Eye (tissue), 1 donor: Measurements from ENCODE around the gene SLC8A1.

Experiments
- DNase-seq: peaks from one replicate; pipeline ENCODE4 v3.0.0-alpha.2; 2015

The SLC8A1 gene

DNA sequence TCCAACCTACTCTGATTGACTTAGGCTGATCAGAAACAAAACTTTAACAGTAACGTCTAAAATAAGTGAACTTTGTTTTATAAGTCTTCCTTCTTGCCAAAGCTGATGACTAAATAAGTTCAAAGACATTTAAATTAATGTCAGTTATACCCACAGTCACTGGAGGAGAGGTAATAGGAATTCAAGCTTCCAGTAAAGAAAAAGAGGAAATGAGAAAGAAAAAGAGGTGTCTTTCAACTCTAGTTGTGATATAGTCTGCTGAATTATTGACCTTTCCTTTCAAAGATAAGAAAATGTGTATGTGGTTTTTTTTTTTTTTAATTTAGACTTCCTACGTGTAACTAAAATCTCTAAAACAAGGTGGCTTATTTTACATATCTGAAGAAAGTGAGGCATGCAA lies 191.5 kb downstream of the SLC8A1 start:
- DNase-seq, result no peak

DNA sequence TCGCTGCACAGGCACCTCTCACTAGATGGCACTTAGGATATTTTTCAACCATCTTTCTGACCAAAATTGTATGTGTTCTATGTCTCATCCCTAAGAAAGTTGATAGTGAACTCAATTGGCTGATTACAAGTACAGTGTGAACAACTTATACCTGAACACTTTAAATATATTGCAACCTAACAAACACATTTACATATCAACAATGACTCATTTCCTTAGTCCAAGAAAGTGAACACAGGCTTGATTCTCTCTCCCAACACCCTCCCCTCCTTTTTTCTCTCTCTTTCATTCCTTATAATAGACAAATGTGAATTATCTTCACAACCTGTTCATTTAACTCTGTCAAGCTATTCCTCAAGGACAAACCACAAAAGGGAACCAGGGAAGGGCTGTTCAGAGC lies 192.0 kb downstream of the SLC8A1 start:
- DNase-seq, result no peak

DNA sequence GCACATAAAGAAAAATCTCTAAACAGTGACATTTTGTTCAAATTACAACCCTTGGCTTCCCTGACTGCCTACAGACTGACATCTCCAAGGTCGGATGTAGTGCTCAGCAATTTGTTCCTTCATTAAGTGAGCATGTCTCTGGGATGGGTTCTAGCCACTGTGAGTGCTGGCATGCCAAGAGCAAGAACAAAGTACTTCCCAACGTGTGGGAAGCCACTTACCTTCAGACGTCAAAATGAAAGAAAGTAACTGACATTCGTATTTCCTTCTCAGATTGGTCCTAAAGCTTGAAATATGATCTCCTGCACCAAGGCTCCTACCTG lies 193.8 kb downstream of the SLC8A1 start:
- no peak for DNase-seq

DNA sequence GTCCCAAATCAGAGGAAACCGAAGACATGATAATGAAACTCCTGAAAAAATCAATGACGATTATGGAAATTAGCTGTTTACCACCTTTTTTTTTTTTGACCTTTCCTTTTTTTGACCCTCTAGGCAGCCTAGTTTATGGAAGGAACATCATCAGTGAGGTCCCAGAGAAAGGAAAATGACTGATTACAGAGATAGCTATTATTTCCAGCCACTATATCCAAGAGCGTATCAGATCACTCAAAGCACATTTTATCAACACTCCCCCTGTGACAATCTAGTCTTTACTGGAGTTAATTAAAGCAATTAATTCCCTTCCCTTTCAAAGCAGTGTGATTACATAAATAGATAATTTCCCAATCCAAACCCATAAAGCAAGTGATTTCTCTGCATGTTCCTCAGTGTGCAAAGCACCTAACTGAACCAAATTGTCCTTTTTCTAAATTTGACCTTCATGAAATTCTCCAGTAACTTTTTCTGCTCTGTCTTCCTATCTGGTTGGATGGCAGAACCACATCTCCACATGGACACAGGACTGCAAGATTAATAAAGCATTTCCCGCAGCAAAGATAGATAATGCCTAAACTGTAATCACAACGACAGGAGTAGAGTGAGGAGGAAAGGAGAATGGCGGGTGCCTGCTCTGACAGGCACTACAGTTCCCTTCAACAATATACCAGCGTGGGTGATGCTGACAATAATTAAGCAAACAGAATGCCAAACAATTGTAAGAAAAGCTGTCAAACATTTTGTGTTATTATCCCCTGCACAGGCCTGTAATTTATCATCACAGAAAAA lies 194.4 kb downstream of the SLC8A1 start:
- no peak for DNase-seq

DNA sequence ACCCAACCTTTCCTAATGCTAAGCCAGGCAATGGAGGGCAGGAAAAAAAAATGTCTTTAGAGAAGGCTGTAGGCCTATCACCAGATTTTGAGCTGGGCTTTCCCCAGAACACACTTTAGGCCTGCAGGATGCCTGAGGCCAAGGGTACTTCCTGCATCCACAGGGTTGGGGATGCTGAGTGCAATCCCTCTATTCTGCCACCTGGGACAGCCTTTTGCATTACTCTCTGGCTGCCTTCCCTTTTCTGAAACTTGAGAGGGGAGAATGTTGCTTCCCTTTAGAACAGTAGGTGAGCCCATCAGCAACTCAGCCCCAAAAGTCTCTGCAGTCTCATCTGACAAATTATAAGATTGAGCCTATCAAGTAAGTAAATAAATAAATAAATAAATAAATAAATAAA lies 195.2 kb downstream of the SLC8A1 start:
- DNase-seq, result no peak

DNA sequence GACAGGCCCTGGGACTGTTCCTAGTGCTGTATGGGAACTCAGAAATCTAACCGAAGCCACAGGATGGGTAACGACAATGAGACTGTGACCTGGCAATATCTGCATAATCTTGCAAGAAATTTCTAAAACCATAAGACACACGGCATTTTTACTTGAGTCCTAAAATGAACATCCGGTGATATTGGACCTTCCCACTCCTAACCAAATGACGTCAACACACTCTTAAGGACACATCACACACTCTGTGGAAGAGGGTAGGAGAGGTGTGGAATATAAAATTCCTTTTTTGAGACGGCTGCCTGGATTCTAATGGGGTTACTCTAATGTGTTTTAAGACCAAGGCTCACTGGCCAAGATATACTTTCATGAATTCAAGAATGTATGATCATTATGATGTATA lies 195.9 kb downstream of the SLC8A1 start:
- no peak for DNase-seq

DNA sequence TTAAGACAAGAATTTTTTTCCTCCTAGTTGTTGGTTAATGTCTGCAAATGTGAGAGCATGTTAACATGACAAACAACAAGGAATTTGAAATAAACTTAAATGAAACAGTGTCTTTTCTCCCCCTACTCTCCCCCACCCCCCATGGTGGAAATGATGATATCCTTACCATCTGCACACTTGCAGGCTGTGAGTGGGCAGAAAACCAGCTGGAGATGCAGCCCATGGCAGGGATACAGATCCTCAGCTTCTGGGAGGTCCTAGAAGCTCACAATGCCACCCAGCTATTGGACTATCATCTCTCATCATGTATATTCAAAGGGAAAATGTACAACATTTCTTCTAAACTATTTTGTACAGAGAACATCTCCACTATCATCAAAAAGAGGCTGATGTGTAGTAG lies 196.8 kb downstream of the SLC8A1 start:
- no peak for DNase-seq

DNA sequence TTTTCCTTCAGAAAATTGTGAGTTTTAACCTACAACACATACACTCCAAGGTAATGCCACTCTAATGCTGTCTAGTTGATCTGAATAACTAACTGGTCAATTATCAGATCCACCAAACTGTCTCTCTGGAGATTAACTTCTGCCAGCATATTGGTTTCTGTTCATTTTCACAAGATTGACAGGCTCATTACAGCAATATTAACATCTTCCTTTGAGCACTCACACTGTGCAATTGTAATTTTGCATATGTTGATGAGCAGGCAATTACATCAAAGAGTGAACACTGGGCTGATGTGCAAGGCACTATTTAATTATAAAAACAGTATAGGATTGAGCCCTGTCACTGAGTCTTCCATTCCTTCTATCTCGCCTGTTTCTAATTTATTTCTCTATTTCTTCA lies 197.3 kb downstream of the SLC8A1 start:
- DNase-seq, result no peak

DNA sequence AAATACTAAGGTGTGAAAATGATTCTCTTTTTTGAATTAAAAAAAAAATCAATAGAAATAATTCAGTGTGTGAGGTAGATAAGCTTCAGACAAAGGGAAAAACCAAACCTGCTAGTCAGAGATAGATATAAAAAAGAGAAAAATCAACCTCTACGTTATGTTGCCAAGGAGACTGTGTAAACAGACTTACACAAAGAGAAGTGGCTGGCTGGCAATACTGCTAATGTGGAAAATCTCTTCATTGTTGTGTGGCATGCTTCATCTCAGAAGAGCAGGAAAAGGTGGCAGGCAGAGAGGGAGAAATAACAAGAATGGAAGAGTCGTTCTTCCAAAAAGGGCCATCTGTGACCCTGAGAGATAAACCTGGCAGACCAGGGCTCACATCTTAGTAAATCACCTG lies 200.8 kb downstream of the SLC8A1 start:
- peak; percentile 57 for DNase-seq

DNA sequence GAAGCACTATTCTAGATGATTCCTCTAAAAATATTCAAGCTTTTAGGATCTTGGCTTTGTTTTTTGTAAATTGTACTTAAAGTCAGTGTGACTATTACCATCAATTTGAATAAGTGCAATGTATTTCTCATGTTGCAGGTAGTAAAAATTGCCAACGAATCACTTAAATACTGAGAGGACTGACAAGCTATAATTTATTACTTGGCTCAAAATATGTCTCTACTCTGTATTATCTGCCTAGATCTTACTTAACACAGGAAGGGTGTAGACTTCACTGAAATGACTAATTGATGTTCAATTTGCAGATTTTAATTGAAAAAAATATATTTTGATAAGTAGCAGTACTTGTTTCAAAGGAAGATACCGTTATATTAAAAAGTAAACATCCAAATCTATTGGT lies 202.3 kb downstream of the SLC8A1 start:
- no peak for DNase-seq

DNA sequence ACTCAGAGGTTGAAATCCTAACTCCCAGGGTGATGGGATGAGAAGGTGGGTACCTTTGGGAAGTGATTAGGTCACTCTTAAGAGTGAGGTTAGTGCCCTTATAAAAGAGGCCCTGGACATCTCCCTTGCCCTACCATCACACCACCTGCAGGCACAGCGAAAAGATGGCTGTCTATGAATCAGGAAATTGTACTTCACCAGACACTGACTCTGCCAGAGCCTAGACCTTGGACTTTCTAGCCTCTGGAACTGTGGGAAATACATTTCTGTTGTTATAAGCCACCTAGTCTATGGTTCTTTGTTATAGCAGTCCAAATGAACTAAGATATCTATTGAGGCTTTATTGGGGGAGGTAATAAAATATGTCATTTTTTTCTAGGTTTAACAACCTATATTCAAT lies 203.6 kb downstream of the SLC8A1 start:
- DNase-seq, result no peak

DNA sequence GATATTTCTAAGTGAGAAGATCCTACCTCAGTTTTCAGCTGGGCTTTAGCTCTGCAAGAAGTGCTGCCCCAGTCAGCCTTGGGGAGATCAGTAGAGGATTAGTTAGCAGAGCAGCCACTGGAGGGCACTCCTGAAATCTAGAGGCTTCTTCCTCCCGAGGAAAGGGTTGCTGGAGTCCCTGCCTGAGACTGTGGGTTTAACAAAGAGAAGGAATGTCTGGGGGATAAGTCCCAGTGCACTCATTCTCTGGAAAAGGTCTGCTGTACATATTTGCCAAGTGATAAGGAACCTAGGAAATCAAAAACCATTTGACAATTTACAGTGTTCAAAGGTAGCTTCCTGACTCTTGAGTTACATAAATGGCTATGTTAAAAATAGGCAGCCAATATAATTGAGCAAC lies 207.2 kb downstream of the SLC8A1 start:
- DNase-seq, result peak; percentile 50

DNA sequence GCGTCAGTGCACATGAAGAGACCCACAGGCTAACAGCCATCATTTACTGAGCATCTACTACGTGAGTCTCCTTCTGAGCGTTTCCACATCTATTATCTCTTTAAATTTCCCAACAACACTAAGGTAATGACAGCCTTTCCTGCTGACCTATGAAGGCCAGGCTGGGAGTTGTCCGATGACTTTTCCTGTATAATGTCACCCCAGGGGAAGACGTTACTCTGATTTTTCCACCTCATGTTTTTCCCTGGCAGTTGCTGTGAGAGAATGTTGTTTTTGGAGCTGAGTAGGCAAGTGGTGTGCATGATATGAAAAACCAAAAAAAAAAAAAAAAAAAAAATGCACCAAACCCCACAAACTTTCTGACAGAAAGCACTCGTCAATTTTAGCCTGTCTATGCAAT lies 207.6 kb downstream of the SLC8A1 start:
- no peak for DNase-seq

DNA sequence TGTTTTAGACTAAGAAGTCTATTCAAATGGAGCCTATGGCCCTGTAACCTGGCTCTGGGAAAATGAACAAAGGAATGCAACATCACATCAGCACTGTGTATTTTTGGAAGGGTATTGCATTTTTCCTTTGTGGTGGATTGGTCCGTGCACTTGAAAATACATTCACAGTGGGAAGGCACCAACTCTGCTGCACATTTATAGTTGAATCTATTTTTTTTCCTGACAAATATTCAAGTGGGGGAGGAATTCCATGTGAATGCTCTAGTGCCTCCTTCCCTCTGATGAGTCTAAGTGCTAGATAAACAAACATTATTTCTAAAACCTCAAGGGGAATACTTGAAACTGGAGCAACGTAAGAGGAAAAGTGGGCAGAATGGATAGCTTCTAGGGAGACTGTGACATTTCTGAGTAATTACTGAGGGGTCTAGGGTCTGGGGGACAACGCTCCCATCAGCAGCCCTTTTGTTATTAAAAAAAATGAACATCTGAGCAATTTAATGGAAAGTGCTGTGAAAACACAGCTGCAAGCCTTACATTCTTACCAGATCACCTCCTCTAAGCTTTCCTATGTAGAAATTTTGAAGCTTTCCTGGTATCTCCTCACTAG lies 208.2 kb downstream of the SLC8A1 start:
- peak; percentile 43 for DNase-seq

DNA sequence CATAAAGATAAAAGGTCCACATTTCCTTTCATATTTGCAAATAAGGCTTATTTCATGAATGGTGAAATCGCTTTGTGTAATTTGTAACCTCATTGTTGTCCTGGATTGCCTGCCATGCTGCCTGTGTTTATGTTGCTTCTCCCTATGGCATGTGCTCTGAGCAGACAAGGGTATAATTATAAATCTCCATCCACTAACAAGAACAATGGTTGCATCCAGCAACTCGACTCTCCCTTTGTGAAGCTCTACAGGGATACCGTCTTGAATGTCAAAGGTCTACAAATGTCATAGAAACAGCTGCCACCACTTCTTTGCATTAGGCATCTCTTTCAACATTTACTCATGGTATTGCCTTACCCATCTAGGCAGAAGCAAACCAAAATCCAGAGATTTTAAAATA lies 209.6 kb downstream of the SLC8A1 start:
- DNase-seq, result peak; percentile 78

DNA sequence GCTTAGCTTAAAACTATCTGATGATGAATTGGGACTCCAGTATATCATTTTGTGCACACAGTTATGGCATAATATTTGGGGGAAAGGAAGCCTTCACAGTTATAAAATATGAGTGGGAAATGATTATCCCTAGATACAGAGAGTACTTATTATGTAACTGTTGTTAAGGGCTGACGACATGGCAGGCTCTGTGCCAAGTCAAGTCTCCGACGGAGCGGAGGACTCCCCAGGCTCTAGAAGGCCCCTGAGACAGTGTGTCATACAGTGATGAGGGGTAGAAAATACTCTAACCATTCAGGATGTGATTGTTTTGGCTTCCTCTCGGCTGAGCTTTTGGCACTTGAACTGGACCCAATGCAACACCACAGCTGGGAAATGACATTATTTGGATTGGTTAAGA lies 211.8 kb downstream of the SLC8A1 start:
- peak; percentile 70 for DNase-seq

DNA sequence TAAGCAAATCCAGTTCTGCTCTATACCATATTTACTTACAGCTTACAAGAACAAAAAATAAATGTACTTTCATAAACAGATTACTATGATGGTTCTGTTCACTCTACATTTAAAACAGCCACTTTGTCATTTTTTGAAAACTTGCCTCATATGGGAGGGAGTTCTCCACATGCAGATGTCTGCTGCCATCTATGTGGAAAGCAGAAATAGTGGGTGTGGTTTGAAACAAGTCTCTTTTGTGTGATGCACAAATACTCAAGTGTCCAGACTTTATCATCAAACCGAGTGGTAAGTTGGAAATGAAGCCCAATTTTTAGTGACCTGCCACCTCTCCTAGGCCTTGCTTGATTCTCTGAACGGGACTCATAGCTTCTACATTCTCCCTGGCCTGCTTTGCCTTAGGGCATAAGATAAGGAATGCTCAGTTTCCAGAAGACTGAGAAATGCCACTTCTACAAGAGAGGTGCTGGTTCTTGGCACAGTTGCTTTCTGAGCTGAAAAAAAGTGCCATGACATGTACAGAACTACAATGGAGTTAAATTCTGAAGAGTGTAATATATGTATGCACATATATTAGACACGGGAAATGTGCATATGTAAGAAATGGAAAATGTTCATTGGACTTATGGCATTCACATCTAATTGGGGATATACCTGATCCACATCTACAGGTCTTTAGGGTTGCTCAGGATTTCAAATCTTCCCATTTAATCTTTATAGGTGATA lies 221.0 kb downstream of the SLC8A1 start:
- no peak for DNase-seq

DNA sequence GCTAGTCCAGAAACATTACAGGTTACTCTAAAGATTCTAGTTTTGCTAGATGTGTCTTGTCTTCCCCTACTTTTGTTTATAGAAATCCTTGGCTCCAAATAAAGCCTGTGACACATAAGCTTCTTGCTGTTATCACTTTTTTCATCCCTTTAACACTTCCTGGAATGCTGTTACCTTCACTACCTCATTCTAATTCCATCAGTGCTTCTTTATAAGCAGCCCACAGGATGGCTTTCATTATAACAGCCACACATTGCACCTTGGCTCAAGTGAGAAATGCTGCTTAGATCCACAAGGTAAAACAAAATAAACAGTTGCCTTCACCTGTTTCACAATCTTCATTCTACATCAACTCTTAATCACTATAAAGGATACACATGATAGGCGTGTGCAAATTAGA lies 221.7 kb downstream of the SLC8A1 start:
- no peak for DNase-seq

DNA sequence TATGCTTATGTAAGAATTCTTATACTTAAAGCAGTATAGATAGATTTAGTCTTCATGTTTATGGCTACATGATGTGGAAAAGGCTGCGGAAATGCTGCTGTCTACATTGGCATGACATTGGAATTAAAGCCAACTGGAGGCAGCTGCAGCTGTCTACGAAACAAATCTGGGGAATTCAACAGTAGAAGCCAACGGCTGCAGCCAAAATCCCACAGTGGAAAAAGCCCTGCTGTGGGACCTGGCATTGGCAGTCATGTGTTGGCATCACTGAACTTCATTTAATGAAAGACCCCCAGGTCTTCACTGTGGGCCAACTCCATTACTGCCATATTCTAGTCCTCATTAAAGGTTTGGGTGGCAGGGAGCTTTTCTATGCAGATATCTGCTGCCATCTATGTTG lies 223.6 kb downstream of the SLC8A1 start:
- no peak for DNase-seq

DNA sequence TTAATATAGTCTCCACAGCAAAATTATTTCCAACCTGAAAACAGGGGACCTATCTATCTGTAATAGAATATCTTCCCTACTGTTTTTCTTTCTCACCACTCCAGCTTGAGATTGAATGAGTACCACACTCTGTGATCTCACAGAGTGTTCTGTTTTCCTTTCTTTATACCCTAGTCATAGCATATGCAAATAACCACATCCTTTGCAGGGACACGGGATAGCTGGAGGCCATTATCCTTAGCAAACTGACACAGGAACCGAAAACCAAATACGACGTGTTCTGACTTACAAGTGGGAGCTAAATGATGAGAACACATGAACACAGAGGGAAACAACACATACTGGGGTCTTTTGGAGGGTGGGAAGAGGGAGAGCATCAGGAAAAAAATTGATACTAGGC lies 224.7 kb downstream of the SLC8A1 start:
- no peak for DNase-seq

DNA sequence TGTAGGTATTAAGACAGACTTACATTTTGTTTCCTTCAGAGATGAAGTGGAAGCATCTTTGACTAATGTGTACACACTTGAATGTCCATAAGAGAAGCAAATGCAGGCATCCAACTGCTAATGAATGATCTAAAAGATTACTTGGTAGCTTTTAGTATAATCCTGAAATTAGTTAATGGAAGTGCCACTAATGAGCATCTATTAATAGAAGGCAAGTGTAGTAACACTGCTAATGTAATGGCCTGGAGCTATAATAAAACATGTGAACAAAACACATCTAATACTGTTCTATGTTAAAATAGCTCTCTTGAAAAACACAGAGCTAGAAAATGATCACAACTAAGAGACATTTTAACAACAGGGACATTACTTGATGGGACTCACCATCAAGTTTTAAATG lies 225.3 kb downstream of the SLC8A1 start:
- no peak for DNase-seq

DNA sequence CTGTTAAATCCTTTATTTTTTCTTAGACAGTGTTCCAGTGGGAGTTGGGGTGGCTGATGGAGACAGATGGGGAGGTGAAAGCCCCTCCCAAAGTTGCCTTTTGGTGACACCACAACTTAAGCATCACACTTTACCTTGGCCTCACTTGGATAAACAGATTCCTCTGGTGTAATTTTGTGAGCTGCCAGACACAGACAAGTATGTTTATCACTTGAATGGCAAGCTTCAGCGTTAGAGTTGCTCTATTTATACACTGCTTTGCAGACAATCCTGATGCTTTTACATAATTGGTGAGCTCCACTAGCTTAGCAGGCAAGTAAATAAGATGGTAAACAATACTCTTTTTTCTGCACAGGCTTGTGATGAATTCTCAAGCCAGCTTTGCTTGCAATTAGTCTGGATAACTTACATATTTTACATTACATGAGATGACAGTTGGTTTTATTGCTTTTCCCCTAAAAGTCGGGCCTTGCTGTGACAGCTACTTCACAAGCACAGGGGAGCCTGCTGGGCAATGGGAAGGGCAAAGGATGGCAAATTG lies 226.2 kb downstream of the SLC8A1 start:
- no peak for DNase-seq

DNA sequence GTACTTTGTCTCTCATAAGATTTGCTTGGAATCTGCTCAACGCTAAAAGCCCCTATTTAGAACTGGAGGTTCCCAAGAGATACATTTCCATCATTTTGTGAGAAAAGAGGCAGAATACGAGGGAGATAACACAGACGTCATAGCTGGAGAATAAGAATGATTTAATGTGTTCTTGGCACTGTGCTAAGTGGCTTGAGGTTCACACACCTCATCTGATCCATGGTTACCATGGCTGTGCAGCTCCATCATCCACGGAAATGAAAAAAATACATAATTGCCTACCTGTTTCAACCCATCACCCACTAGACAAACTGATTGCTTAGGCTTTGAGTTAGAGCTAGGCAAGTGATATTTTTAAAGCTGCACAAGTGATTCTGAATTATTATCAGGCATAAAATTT lies 227.6 kb downstream of the SLC8A1 start:
- no peak for DNase-seq
